ENCODE data around the gene PTBP2.
"Not testable (repeated sequence)": the region's sequence is repeated elsewhere in the genome, so short reads cannot be mapped to it uniquely, and the experiment has no call there.

The PTBP2 gene

DNA sequence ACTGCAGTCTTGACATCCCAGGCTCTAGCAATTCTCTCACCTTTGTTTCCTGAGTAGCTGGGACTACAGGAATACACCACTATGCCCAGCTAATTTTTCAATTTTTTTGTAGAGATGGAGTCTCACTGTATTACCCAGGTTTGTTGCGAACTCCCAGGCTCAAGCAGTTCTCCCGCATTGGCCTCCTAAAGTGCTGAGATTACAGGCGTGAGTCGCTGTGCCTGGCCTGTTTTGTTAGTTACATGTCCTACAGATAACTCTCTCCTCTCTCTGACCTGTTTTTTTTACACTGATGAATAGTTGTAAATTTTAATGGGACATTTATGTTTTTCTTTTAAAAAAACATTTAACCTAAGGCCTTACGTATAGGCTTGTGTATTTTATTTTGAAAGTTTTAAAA lies 19.8 kb downstream of the PTBP2 start:
- DNase-seq (ENCODE audit: low read depth), result no peak

DNA sequence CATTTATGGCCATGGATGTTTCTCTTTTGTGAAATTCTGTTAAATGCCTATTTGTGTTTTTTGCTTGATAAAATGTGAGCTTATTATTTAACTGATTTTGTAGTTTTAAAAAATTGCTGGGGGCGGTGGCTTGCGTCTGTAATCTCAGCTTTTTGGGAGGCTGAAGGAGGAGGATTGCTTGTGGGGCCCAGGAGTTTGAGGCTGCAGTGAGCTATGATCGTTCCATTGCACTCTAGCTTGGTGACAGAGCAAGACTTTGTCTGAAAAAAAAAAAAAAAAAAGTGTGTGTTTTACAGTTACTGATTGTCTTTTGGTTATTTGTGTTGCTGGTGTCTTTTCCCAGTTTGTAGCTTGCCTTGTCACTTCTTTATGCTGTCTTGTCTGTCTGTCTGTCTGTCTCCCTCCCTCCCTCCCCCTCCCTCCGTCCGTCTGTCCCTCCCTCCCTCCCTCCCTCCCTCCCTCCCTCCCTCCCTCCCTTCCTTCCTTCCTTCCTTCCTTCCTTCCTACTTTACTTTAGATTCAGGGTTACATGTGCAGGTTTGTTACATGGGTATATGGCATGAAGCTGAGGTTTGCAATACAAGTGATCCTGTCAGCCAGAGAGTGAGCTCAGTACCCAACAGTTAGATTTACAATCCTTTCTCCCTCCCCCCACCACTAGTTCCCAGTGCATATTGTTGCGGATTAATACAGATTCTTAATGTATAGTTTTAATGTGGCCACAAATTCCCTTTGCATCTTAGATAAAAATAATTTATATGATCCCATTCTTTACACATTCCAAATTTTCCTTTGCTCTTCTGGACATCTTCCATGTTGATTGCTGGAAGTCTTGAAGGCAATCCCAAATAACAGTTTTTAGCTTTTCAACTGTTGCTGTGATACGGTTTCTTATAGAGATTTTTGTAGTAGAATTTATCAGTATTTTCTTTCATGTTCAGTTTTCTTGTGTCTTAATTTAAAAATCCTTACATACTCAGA lies 25.1 kb downstream of the PTBP2 start:
- no peak for DNase-seq (ENCODE audit: low read depth)

DNA sequence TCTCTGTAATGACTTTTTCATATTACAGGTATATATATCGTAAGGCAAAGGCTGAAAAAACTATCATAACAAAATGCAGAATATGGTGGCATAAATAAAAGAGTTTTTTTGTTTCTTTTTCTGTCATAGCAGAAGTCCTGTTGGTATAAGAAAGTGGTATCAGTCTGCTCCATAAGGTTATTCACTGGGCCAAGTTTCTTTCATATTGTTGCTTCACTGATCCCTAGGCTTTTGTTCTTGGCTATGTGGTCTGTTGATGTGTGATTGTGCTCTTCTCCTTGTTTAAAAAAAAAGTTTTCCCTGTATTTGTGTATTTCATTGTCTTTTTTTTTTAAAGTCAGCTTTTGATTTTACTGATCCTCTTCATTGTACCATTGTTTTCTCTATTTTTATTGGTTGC lies 26.0 kb downstream of the PTBP2 start:
- DNase-seq (ENCODE audit: low read depth), result no peak

DNA sequence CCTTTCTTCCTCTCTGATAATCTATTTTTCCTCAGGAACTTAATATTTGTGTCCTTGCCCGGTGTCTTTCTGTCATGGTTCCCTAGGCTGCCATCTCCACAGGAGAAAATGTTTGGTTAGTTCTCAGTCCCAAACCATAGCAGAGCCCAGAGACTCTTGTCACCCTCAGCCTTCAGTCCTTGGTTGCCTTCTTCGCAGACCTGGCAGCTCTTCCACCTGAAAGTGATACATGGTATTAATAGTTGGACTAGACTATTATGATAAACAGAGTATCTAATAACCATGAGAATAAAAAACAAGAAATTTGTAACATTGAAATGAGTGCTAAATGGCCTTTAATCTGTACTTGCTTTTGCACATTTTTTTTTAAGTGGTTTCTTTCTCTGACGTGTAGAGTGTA lies 26.5 kb downstream of the PTBP2 start:
- no peak for DNase-seq (ENCODE audit: low read depth)

DNA sequence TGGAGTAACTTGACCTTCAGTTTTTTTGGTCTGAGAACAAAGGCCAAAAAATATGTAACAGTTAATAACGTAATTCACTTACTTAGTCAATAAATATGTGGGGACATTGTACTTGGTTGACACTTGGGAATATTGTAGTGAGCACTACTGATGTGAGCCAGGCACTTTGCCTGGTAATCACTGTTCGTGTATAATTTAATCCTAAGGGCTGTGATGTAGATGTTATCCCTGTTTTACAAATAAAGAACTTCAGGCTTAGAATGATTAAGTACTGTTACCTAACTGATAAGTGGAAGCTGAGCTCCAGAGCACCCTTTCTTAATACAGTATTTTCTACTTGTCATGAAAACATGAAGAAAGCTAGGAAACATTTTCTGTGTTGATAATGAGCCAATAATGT lies 28.0 kb downstream of the PTBP2 start:
- no peak for DNase-seq (ENCODE audit: low read depth)

DNA sequence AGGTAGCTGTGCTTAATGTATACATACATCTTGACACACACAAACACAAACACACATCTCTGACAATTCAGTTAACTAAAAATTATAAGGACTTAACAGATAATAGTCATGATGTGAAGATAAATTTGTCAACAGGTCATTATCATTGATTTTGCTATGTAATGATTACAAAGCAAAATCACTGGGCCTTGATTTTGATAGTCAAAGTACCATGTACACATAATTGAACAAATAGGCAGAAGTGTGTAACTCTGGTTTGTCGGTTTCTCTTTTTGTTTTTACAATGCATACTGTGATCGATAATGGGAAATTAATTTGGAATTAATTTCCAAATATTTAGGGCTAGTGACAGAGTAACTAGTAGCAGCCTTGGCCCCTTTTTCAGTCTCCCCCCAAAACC lies 30.8 kb downstream of the PTBP2 start:
- no peak for DNase-seq (ENCODE audit: low read depth)

DNA sequence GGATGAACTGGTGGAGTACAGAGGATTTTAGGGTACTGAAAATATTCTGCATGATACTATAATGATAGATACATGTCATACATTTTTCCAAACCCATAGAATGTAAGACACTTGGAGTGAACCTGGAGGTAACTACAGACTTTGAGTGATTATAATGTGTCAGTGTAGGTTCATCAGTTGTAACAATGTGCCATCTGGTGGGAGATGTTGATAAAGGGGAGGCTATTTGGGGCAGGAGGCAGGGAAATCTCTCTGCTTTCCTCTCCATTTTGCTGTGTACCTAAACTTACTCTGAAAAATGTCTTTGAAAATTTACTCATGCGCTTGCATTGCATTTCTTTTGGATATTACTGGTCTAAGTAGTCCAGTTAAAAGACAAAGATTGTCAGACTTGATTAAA lies 35.2 kb downstream of the PTBP2 start:
- DNase-seq (ENCODE audit: low read depth), result no peak

DNA sequence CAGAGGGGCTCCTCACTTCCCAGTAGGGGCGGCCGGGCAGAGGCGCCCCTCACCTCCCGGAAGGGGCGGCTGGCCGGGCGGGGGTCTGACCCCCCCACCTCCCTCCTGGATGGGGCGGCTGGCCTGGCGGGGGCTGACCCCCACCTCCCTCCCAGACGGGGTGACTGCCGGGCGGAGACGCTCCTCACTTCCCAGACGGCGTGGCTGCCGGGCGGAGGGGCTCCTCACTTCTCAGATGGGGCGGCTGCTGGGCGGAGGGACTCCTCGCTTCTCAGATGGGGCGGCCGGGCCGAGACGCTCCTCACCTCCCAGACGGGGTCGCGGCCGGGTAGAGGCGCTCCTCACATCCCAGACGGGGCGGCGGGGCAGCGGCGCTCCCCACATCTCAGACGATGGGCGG lies 41.0 kb downstream of the PTBP2 start:
- DNase-seq (ENCODE audit: low read depth), result not testable (repeated sequence)

DNA sequence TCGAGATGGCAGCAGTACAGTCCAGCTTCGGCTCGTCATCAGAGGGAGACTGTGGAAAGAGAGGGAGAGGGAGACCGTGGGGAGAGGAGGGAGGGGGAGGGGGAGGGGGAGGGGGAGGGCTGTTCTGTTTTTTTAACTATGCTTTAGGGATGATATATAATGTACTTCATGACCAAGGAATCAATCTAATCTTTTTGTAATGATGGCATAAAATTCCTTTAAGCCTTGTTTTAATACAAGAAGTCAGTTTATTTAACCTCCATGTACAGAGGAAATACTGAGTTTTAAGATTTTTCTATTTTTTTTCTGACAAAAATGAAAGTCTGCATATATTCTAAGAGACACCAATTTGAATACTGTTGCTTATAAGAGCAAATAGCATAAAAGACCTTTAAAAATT lies 41.9 kb downstream of the PTBP2 start:
- DNase-seq (ENCODE audit: low read depth), result no peak

DNA sequence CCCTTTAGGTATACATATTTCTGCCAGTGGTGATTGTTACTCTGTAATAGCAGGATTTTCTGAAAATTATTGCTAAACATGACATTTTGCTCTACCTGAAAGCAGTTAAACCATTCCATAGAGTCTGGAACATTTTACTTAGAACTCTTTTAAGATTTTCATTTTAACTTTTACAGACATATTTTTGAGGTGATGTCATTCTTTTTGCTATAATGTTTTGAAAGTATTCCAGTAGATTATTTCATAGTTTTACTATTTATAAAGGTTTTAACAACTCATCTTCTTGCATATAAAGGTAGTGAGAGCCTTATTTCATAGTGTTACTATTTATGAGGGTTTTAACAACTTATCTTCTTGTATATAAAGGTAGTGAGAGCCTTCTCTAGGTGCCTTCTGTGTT lies 42.9 kb downstream of the PTBP2 start:
- DNase-seq (ENCODE audit: low read depth), result no peak

DNA sequence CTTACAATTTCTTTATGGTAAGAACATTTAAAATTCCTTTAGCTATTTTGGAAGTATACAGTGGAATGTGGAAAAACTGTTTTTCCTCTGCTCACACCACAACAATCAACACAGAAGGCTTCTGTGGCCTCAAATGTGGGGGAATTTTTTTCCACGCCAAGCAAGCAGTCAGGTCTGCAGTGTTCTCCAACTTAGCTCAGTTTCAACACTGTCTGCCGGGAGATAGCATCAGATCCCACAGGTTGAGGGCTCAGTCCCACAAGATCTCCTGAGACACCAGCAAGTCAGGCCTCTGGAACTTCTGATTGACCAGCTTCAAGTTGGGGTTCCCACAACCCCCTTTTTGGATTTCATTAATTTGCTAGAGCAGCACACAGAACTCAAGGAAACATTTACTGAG lies 50.3 kb downstream of the PTBP2 start:
- no peak for DNase-seq (ENCODE audit: low read depth)

DNA sequence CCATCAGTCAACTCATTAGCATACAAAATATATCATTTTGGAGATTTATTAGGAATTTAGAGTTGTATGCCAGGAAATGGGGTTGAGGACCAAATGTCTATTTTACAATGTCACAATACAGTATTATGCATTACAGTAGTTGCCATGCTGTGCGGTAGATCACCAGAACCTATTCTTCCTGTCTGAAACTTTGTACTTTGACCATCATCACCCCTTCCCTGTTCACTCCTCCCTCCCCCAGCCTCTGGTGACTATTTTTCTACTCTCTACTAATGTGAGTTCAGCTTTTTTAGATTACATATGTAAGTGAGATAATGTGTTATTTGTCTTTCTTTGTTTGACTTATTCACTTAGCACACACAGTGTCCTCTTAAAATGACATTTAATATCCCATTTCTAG lies 50.8 kb downstream of the PTBP2 start:
- DNase-seq (ENCODE audit: low read depth), result no peak

DNA sequence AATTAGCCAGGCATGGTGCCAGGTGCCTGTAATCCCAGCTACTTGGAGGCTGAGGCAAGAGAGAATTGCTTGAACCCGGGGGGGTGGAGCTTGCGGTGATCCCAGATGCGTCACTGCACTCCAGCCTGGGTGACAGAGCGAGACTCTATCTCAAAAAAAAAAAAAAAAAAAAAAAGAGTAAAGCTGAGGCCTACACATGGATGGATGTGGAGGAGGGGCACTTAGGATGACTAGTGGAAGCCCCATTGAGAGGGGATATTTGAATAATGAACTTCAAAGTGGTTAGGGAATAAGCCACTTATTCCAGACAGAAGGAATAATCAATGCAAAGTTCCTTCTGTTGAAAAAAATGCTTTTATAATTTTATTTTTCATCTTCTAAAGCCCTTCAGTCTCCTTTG lies 51.4 kb downstream of the PTBP2 start:
- DNase-seq (ENCODE audit: low read depth), result no peak

DNA sequence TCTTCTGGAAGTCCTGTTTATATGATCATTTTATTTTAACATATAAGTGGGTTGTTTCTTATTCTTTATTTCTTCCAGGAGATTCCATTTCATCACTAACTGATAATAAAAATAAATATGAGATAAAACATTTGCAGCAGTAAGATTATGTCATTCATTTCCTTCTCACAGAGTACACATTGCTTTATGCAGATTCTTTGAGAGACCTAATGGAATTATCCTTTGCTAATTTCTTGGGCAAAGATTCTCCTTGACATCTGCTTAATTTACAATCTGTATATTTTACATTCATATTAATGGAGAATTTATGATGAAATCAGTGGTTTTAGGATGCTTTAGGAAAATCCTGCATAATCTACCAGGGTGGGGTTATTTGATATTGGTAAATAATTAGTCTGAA lies 60.6 kb downstream of the PTBP2 start:
- DNase-seq (ENCODE audit: low read depth), result no peak

DNA sequence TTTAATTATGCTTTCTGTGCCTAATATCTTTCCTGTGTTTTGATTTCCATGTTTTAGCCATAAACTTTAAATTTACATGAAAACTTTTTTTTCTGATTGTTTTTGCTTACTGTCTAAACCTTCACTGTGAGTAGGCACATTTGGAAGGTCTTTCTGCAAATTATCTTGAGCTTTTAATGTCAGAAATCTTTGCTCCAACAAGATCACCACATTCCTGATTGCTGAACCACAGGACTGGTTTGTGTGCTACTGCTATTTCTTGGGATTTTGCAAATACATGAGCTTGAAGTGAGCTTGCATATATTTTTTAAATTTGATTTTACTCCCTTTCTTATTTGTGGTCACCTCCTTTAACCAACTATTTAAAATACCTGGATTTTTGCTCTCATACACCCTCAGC lies 61.3 kb downstream of the PTBP2 start:
- no peak for DNase-seq (ENCODE audit: low read depth)

DNA sequence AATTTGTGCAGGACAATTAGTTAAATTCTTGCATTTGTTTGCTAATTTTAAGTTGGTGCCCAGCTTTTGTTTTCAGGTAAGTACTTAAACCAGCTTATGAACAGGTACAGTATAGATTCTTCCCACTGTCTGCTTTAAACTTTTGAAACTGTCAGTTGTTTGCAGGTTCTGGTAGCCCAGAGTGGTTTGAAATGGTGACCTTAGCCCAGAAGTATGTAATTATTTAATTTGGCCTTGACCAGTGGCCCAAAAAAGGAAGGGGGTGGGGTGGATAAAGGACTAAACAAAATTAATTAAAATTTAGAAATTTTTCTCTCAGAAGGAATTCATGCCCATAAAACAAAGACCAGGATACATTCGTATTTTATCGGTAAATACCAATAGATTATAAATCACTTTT lies 69.0 kb downstream of the PTBP2 start:
- DNase-seq (ENCODE audit: low read depth), result no peak

DNA sequence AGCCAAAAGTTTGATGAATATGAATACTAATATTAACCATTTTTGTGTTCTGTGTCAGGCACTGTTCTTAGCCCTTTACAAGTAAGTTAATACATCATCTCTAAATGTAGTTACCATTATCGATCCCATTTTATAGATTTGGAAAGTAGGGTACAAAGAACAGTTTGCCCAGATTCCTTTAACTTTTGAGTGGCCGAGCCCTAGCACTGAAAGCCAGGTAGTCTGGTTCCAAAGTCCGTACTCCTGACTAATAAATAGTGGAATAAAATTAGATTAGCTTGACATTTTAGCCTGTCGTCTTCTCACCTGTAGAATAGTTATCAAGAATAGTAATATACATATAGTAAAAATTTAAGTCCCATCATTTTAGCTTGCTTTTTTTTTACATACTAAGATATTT lies 70.6 kb downstream of the PTBP2 start:
- no peak for DNase-seq (ENCODE audit: low read depth)

DNA sequence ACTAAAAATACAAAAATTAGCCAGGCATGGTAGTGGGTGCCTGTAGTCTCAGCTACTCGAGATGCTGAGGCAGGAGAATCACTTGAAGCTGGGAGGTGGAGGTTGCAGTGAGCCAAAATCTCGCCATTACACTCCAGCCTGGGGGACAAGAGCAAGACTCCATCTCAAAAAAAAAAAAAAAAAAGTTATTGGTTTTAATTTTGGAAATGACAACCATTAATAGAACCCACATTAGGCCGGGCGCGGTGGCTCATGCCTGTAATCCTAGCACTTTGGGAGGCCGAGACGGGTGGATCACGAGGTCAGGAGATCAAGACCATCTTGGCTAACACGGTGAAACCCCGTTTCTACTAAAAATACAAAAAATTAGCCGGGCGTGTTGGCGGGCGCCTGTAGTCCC lies 80.1 kb downstream of the PTBP2 start:
- not testable (repeated sequence) for DNase-seq (ENCODE audit: low read depth)

DNA sequence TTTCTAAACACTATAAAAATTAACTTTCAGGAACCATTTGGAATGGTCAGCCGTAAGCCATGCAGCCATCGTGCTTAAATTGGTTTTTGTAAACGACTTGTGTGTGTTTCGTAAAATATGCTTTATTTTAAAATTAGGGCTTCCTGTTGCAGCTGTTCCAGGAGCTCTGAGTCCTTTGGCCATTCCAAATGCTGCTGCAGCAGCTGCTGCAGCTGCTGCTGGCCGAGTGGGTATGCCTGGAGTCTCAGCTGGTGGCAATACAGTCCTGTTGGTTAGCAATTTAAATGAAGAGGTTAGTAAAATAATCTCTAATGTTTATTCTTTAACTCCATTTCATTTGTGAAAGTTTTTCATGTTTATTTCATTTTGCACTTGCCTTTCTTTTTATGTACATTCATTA lies 83.1 kb downstream of the PTBP2 start:
- no peak for DNase-seq (ENCODE audit: low read depth)

DNA sequence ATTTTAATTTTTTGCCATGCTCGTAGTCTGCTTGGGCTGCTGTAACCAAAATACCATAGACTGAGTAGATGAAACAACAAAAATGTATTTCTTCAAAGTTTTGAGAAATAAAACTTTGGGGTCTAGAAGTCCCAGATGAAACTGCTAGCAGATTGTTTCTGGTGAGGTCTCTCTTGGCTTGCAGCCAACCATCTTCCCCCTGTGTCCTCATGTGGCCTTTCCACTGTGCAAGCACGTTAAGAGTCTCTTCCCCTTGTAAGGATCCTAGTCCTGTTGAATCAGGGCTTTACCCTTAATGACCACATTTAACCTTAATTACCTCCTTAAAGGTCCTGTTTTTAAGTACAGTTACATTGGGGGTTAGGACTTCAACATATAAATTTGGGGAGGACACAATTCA lies 86.6 kb downstream of the PTBP2 start:
- DNase-seq (ENCODE audit: low read depth), result no peak

DNA sequence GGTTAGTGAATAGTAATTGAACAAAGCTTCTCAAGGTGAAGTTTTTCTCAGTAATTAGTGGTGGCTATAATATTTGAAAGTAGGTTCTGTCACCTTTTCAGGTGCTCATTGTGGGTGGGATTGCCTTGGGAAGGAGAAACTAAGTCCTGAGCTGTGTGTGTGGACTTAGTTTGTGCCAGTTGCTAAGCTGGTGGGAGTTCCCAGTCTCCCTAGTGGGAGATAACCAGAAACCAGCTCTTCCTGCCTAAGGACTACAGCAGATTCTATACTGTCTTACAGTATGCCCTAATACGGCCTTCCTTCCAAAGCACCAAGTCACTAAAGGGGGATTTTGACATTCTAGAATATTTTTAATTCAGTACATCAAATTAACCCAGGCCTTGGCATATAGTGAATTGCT lies 94.3 kb downstream of the PTBP2 start:
- no peak for DNase-seq (ENCODE audit: low read depth)

DNA sequence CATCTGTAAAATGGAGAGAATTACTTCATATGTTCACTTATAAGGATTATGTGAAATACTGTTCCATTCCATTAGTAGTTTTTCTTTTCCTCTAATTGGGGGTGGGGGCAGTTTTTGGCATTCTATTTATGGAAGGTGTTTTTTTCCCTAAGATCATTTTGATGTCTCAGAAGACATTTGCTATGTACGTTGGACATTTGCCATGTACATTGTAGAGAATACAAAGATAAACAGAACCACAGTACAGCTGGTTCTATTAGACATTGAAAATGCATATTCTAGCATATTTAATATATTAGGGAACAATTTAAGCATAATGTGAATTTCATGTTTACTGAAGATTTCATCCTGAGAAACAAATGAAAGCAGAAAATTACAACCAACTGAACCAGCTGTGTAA lies 98.5 kb downstream of the PTBP2 start:
- DNase-seq (ENCODE audit: low read depth), result no peak

DNA sequence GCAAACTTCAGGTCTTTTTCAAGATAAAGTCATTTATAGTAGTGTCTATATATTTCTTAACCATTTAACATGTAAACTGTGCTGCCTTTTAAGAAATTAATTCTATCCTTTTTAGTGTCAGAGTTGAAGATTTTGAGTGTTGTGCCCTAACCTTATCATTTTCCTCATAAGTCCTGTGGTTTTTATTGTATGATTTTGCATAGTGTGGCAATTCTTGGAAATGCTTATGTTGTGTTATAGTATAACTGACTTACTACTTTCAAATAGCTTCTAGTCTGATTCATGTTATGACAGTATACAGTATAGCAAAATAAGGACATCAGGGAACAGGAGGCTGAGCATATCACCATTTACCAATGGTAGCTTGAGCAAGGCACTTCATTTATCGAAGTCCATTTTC lies 99.1 kb downstream of the PTBP2 start:
- no peak for DNase-seq (ENCODE audit: low read depth)

DNA sequence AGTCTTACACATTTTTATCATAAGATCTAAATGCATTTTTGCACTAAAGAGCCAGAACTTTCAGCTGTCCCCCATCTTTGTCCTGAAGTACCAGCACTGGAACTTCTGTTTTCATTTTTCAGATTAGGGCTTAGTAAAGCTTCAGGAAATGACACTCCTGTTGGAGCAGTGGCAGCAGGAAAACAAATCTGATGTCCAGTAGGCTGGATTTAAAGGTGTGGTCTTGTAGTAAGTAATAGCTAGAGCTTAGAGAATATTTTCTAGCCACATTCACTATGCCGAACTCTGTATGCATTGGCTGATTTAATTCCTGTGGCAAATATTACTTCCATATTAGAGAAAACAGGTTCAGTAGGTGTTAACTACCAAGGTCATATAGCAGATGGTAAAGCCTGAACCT lies 103.6 kb downstream of the PTBP2 start:
- no peak for DNase-seq (ENCODE audit: low read depth)

Data from fibroblast of gingiva (primary cell).